Measurements from ENCODE around the gene FAXDC2. TPM values are rescaled to one million over a fixed set of nuclear protein-coding genes. Genes with fewer than 3 reads are reported as not detected.

Gene FAXDC2
- total and polyA plus RNA-seq, 2 of the 8 experiments (the other 6 are each of a cell fraction or from before 2014, with no cell fraction given), result 3.7 to 5.9 TPM

GRCh38 chr5:154813736-154814135, 36.7 kb downstream of the FAXDC2 start:
- Histone ChIP-seq H3K9ac (replicated peaks in 1 of 4; ENCODE audit: extremely low read depth in 1 of 4, low read depth in 3 of 4, low read length in 3 of 4) (no peak overlapping the region), H3K4me2 (ENCODE audit: insufficient read depth in 1 of 2, low read depth in 2 of 2, low read length in 2 of 2) (no peak overlapping the region), H4K8ac (ENCODE audit: extremely low read depth, insufficient read depth, low read length) (no peak overlapping the region), H3K14ac (ENCODE audit: insufficient read length) (no peak overlapping the region), H4K5ac (ENCODE audit: insufficient read length, low read depth, low read length) (no peak overlapping the region), H3K4ac (replicated peaks; ENCODE audit: insufficient read length, low read depth, low read length) (no peak overlapping the region), H3K79me1 (ENCODE audit: low read depth, low read length) (peaks cover 5% of the 10 kb centered on the region), H3K23ac (ENCODE audit: insufficient read length) (no peak overlapping the region), H3K27ac (ENCODE audit: low read depth, low read length) (no peak overlapping the region), H4K91ac (replicated peaks; ENCODE audit: insufficient read length, low read length) (no peak overlapping the region), H3K56ac (replicated peaks; ENCODE audit: insufficient read length, low read depth, low read length) (no peak overlapping the region), H3K4me1 (replicated peaks in 1 of 4; ENCODE audit: control insufficient read depth in 3 of 4, insufficient read depth in 4 of 4, low read length in 3 of 4) (peaks cover 0 to under 1% (median 0%) of the 10 kb centered on the region in 4 experiments; a peak in 1 of 7 replicates), H3K79me2 (ENCODE audit: control insufficient read depth in 1 of 2, insufficient read depth in 2 of 2, low read length in 2 of 2) (peaks cover 0 to 8% of the 10 kb centered on the region in 2 experiments; a peak in 1 of 4 replicates), H2AFZ (ENCODE audit: low read length) (no peak overlapping the region), H2BK12ac (ENCODE audit: low read depth, low read length) (no peak overlapping the region), H2BK120ac (replicated peaks; ENCODE audit: low read depth, low read length) (no peak overlapping the region), H2BK15ac (ENCODE audit: low read length) (no peak overlapping the region), H2BK20ac (ENCODE audit: low read length) (no peak overlapping the region), H3K36me3 (ENCODE audit: control insufficient read depth in 2 of 4, insufficient read depth in 4 of 4, low read length in 3 of 4) (peaks cover 30 to 89% (median 66%) of the 10 kb centered on the region in 4 experiments), H2AK5ac (ENCODE audit: low read depth, low read length) (no peak overlapping the region), H2BK5ac (ENCODE audit: low read depth, low read length) (no peak overlapping the region), H3K27me3 (replicated peaks in 1 of 4; ENCODE audit: control insufficient read depth in 3 of 4, extremely low read depth in 1 of 4, insufficient read depth in 3 of 4, low read length in 3 of 4) (no peaks in the 10 kb centered on the region), H4K20me1 (replicated peaks in 1 of 2; ENCODE audit: control insufficient read depth in 1 of 2, insufficient read depth in 2 of 2, low read length in 2 of 2) (peaks cover 4 to 17% of the 10 kb centered on the region in 2 experiments), H3K23me2 (ENCODE audit: low read depth, low read length) (no peaks in the 10 kb centered on the region), H3K4me3 (ENCODE audit: extremely low read depth in 1 of 4, insufficient read depth in 2 of 4, low read depth in 3 of 4, low read length in 4 of 4) (no peak overlapping the region), H3K9me3 (ENCODE audit: insufficient read depth in 2 of 2, low read depth in 1 of 2, low read length in 1 of 2) (no peaks in the 10 kb centered on the region), H3K18ac (ENCODE audit: extremely low read depth, low read length) (no peak overlapping the region)
- 94% methylated on average over 10 of the region's 10 CpGs; no CpG with 5 or more reads in 1 of the 2 experiments for WGBS, 2 experiments (ENCODE audit: extremely low coverage in 1 of 2, insufficient coverage in 1 of 2, insufficient read length in 1 of 2, insufficient replicate concordance in 2 of 2, low coverage in 1 of 2, low lambda C conversion rate in 2 of 2, missing lambda C conversion rate in 1 of 2)
- DNase-seq (ENCODE audit: low read depth in 1 of 2, low spot score in 2 of 2) (no peak), FAIRE-seq (no peak)
- POLR2A ChIA-PET (ENCODE audit: partially characterized antibody), result interaction anchor here (1.1 kb wide), 1 partner anchor 13 kb away, joined by 3 read pairs; no protein-coding TSS in a partner anchor
- CTCF ChIA-PET (ENCODE audit: partially characterized antibody), result interaction anchor here (3.4 kb wide), 1 partner anchor 164 kb away, joined by 12 read pairs; no protein-coding TSS in a partner anchor
- TF ChIP-seq GABPA (IDR thresholded peaks at IDR 0.05; ENCODE audit: borderline replicate concordance, insufficient read depth, low read length) (no peak), CEBPB (IDR thresholded peaks at IDR 0.05; ENCODE audit: low read depth, low read length) (no peak)
